Activated gamma-delta T cell (primary cell): Measurements from ENCODE around the gene LGR6.

Source experiments
- DNase-seq: peaks from one replicate; lab custom pipeline; 2025; lab: John Stamatoyannopoulos, UW

The LGR6 gene

DNA sequence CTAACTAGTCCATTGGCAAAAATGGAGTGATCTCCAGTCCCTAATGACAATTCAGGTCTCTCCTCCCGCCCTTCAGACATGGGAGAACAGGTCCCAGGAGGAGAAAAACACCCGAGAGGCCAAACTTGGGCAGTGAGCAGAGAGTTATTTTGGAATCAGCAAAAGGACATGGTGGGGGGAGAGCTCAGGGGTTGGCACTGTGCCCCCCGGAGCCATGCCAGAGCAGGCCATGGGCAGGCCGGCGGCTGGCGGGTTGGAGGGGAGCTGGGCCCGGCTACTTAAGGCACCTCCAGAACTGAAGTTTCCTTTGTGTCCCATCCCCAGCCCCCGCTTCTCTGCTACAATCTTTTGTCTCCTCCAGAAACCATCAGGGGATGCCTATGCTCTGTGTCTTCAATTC, 7.1 kb downstream of the LGR6 start:
- no peak for DNase-seq

GRCh38 chr1:202201266-202201665, 7.7 kb downstream of the LGR6 start:
- no peak for DNase-seq

- no peak for DNase-seq
These were observed 8.4 kb downstream of the LGR6 start for GRCh38 chr1:202201971-202202370.

GRCh38 chr1:202202500-202203168, 9.0 kb downstream of the LGR6 start:
- no peak for DNase-seq

- no peak for DNase-seq
These were observed 9.8 kb downstream of the LGR6 start for GRCh38 chr1:202203238-202204039.

GRCh38 chr1:202204065-202204464, 10.5 kb downstream of the LGR6 start:
- no peak for DNase-seq

DNA sequence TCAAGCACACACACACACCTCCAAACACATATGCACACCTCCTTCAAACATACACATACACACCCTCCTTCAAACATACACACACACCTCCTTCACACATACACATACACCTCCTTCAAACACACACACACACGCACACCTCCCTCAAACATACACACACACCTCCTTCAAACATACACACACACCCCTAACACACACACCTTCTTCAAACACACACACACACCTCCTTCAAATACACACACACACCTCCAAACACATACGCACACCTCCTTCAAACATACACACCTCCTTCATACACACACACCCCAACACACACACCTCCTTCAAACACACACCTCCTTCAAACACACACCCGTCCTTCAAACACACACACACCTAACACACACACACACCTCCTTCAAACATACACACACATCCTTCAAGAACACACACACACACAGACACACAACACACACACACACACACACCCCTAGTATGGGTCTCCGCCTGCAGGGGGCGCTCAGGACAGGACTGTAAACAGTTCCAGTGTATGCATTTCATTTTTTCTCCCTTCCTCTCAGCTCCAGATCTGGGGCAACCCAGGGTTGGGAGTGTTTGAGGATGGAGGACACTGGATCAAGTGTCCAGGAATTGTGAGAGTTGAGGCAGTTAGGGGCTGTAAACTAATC, 12.1 kb downstream of the LGR6 start:
- DNase-seq: no peak

GRCh38 chr1:202207292-202207691, 13.7 kb downstream of the LGR6 start:
- DNase-seq: no peak

DNA sequence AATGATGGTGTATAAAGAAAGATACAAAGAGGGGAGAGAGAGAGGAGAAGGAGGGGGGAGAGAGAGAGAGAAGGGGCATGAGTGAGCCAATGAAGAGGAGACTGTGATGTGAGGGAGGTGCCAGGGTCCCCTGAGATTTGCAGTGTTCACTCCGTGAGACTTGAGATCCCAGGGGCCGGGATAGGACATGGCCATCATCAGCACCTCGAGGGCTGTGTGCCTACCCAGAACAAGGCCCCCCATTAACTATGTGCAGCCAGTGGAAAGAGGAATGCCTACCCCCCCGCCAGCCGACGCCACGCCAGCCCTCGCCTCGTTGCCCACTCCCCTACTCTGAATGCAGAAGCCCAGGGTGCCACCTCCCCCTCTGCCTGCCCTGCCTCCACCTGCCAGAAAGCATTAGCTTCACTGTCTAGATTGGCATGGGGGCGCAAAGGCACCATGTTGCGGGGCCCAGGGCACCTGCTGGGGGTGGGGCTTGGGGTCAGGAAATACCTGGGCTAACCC, 14.8 kb downstream of the LGR6 start:
- no peak for DNase-seq

GRCh38 chr1:202210385-202210784, 16.8 kb downstream of the LGR6 start:
- DNase-seq: peak; percentile 21

DNA sequence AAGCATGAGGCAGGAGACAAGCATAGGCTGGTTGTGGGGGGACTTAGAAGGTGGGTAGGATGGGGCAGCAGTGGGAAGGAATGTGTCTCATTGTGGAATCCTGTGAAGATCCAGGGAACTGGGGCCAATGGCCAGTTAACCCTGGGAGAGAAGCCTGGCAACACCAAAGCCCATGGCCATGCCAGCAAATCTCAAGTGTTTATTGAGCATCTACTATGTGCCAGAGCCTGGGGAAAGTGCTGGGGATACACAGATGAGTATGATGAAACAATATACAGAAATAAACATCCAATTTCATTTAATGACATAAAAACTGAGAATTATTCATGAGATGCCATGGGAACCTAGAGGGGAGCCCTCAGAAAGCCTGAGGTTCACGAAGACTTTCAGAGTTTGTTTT, 17.4 kb downstream of the LGR6 start:
- no peak for DNase-seq

- no peak for DNase-seq
These were observed 19.2 kb downstream of the LGR6 start for GRCh38 chr1:202212787-202213186.

- no peak for DNase-seq
These were observed 19.9 kb downstream of the LGR6 start for GRCh38 chr1:202213361-202214088.

- no peak for DNase-seq
These were observed 20.7 kb downstream of the LGR6 start for GRCh38 chr1:202214089-202214843.

GRCh38 chr1:202215472-202216130, 22.0 kb downstream of the LGR6 start:
- no peak for DNase-seq

DNA sequence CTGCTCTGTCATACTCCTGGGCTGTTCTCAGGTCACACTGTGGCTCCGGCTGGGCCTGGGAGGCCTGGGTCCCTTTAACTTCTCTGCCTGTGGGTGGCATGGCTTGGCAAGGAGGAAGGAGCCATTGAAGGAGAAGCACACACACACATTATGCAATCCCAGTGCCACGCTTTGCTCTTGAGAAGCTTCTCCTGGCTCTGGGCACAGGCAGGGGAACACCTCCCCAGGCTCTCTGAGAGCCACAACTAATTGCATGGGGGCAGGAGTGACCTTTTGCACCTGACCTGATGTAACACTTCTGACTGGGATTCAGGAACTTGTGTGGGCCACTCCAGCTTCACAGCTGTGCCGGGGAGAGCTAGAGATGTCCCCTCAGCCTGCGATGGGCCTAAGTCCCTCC, 23.1 kb downstream of the LGR6 start:
- no peak for DNase-seq

DNA sequence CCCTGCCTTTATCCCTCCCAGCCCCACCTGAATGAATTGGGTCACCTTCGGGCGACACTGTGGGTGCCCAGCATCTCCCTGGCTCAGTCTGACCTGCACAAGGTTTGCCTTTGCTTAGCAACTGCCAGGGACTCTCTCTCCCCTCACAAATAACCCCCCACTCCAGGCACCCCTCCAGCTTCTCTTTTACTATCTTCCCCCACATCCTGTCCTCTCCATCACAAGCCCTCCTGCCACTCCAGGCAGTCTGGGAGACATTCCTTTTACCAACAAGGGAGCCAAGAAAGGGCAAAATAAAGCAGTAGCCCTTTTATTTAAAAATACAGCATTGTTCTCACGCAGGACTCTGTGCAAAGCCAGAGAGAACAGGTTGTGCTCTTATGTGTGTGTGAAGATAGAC, 23.9 kb downstream of the LGR6 start:
- DNase-seq: no peak

DNA sequence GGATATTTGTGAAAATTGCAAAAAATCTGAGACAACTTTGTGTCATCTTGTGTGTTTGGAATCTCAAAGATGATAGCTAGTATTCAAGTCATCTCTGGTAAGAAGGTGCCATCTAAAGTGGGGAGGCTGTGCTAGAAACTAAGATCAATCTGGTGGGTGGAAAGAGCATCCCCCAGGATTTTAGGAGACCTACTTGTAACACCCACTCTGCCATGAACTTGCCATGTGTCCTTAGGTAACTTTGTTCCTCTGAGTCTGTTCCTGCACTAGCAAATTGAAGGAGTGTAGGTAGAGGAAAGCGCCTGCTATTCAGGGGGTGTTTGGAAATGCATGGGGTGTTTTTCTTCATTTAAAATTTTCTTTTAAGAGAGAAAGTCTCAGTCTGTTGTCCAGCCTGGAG, 24.4 kb downstream of the LGR6 start:
- DNase-seq: no peak

GRCh38 chr1:202220733-202221132, 27.1 kb downstream of the LGR6 start:
- no peak for DNase-seq
